MCF 10A (cell line): Measurements from ENCODE around the gene LRP2. TPM values are rescaled to one million over a fixed set of nuclear protein-coding genes. Genes with fewer than 3 reads are reported as not detected.

Experiments
- BruUV-seq: library from RNA; stranded (reverse); fragments of 400-500 nt; replicated peaks from 2 replicates; lab custom pipeline; 2021; lab: Mats Ljungman, UMichigan
- CTCF ChIA-PET: fragments of 300-600 bp; sonication (Branson Sonifier 250); formaldehyde crosslinking; extraction: SDS; loops from one replicate; lab custom pipeline; 2021; ENCODE audit warnings: antibody characterized with exemption, inconsistent platforms; lab: Yijun Ruan, JAX
- POLR2A ChIA-PET: fragments of 300-600, 350-650 bp; sonication (Branson Sonifier 250); formaldehyde crosslinking; extraction: SDS; loops from one replicate; lab custom pipeline; 2020; ENCODE audit warnings: antibody characterized with exemption, inconsistent platforms; lab: Yijun Ruan, JAX
- DNase-seq: peaks from one replicate; pipeline ENCODE4 v3.0.0-alpha.2; 2018; ENCODE audit not compliant: unreplicated experiment
- H3K27ac Mint-ChIP-seq: one replicate; pipeline ENCODE4 v1.8.0; 2022; ENCODE audit warnings: mild to moderate bottlenecking, low read depth, mixed read lengths; ENCODE audit not compliant: unreplicated experiment
- H3K27me3 Mint-ChIP-seq: one replicate; pipeline ENCODE4 v1.8.0; 2022; ENCODE audit warnings: mixed read lengths; ENCODE audit not compliant: insufficient read depth, unreplicated experiment
- H3K36me3 Mint-ChIP-seq: one replicate; pipeline ENCODE4 v1.8.0; 2022; ENCODE audit warnings: mild to moderate bottlenecking, moderate library complexity, mixed read lengths; ENCODE audit not compliant: insufficient read depth, unreplicated experiment
- H3K4me1 Mint-ChIP-seq: one replicate; pipeline ENCODE4 v1.8.0; 2022; ENCODE audit warnings: mixed read lengths; ENCODE audit not compliant: insufficient read depth, unreplicated experiment
- H3K4me3 Mint-ChIP-seq: one replicate; pipeline ENCODE4 v1.8.0; 2022; ENCODE audit warnings: mild to moderate bottlenecking, moderate library complexity, mixed read lengths; ENCODE audit not compliant: unreplicated experiment
- H3K9me3 Mint-ChIP-seq: one replicate; pipeline ENCODE4 v1.8.0; 2022; ENCODE audit warnings: mixed read lengths; ENCODE audit not compliant: unreplicated experiment
- CTCF ChIP-seq: fragments of 200-600 bp; IDR thresholded peaks from one replicate; pipeline ENCODE4 v1.8.0; 2022; ENCODE audit warnings: antibody characterized with exemption, mild to moderate bottlenecking; ENCODE audit not compliant: unreplicated experiment
- intact Hi-C: fragments of 100-400 bp; cut with micrococcal nuclease; formaldehyde crosslinking; loops from 2 replicates; pipeline ENCODE4 v1.14.1; 2022
- total RNA-seq: library from RNA; stranded (reverse); gene quantifications from 2 replicates; pipeline ENCODE4 v1.2.3, GENCODE V29; 2022

Gene LRP2
- total RNA-seq, 1 experiment from 2014 or later: 0.07 TPM

GRCh38 chr2:169119123-169119760, 243.1 kb downstream of the LRP2 start:
- no peak for TF ChIP-seq CTCF
- Mint-ChIP-seq H3K27me3 (peaks cover 36% of the 10 kb centered on the region), H3K27ac (no peak overlapping the region), H3K9me3 (no peaks in the 10 kb centered on the region), H3K36me3 (no peaks in the 10 kb centered on the region), H3K4me1 (no peaks in the 10 kb centered on the region), H3K4me3 (no peak overlapping the region)
- BruUV-seq: no TSS peak
- CTCF ChIA-PET: interaction anchor here (0.6 to 15.3 kb wide), 7 partner anchors 9 to 278 kb away, joined by 3 to 143 read pairs (median 3); no protein-coding TSS in a partner anchor
- POLR2A ChIA-PET: interaction anchor here (0.5 to 1.1 kb wide), 3 partner anchors 9 to 169 kb away, joined by 3 to 4 read pairs (median 3); no protein-coding TSS in a partner anchor
- intact Hi-C loops: no loop called here
- no peak for DNase-seq

- CTCF ChIA-PET: interaction anchor here (4.1 to 15.3 kb wide), 2 partner anchors 8 to 13 kb away, joined by 27 to 143 read pairs; no protein-coding TSS in a partner anchor
- intact Hi-C loops: no loop called here
- no TSS peak for BruUV-seq
- POLR2A ChIA-PET: interaction anchor here (0.9 to 1.1 kb wide), 3 partner anchors 8 to 167 kb away, joined by 3 to 4 read pairs (median 3); no protein-coding TSS in a partner anchor
- H3K4me1 Mint-ChIP-seq: no peaks in the 10 kb centered on the region
- H3K27me3 Mint-ChIP-seq: peaks cover 25% of the 10 kb centered on the region
- DNase-seq: no peak
- no peak overlapping the region for H3K27ac Mint-ChIP-seq
- H3K36me3 Mint-ChIP-seq: no peaks in the 10 kb centered on the region
- no peaks in the 10 kb centered on the region for H3K9me3 Mint-ChIP-seq
- no peak for TF ChIP-seq CTCF
- H3K4me3 Mint-ChIP-seq: no peak overlapping the region
Observed at GRCh38 chr2:169118060-169118459, 244.3 kb downstream of the LRP2 start.

GRCh38 chr2:169116993-169117392, 245.3 kb downstream of the LRP2 start:
- CTCF ChIA-PET: interaction anchor here (0.5 to 15.3 kb wide), 4 partner anchors 14 to 173 kb away, joined by 3 to 143 read pairs (median 4); no protein-coding TSS in a partner anchor
- intact Hi-C loops: no loop called here

More at GRCh38 chr2:169116993-169117392, 245.3 kb downstream of the LRP2 start:
- DNase-seq: no peak
- no peak for TF ChIP-seq CTCF
- BruUV-seq: no TSS peak
- POLR2A ChIA-PET: no interaction called here
- no peaks in the 10 kb centered on the region for H3K4me1 Mint-ChIP-seq
- no peaks in the 10 kb centered on the region for H3K9me3 Mint-ChIP-seq
- H3K36me3 Mint-ChIP-seq: no peaks in the 10 kb centered on the region
- H3K27me3 Mint-ChIP-seq: peaks cover 15% of the 10 kb centered on the region
- no peak overlapping the region for H3K4me3 Mint-ChIP-seq
- no peak overlapping the region for H3K27ac Mint-ChIP-seq
